Neural progenitor cell (in vitro differentiated cells): ENCODE measurements around the gene PYCR2.

ENCODE experiments used
- CTCF ChIP-seq: fragments of 200-600 bp; sonication (generic); IDR thresholded peaks from 2 replicates; pipeline ENCODE4 v1.5.1; 2017; ENCODE audit warnings: antibody characterized with exemption, mild to moderate bottlenecking
- EZH2phosphoT487 ChIP-seq: fragments of 200-600 bp; sonication (generic); IDR thresholded peaks from 2 replicates; pipeline ENCODE4 v1.6.1; 2017; ENCODE audit warnings: antibody characterized with exemption

GRCh38 chr1:225906467-225906866 is 17.6 kb downstream of the PYCR2 start:
- TF ChIP-seq CTCF, result no peak
- no peak for TF ChIP-seq EZH2phosphoT487
